Breast epithelium (tissue), 3 donors: ENCODE data around the gene HSH2D.

Experiments
- POLR2AphosphoS5 ChIP-seq, 3 donors: sonication (generic); formaldehyde crosslinking; IDR thresholded peaks; one replicate each; pipeline ENCODE4 v1.6.1; 2017; ENCODE audit warnings: antibody characterized with exemption in 3 of 3
- TF ChIP-seq, protein P1 (sequence below), 3 donors: fragments of 450-650 bp; IDR thresholded peaks; one replicate each; pipeline ENCODE4 v1.5.1; 2016 to 2017; ENCODE audit warnings: antibody characterized with exemption in 3 of 3, mild to moderate bottlenecking in 3 of 3, moderate library complexity in 3 of 3

DNA sequence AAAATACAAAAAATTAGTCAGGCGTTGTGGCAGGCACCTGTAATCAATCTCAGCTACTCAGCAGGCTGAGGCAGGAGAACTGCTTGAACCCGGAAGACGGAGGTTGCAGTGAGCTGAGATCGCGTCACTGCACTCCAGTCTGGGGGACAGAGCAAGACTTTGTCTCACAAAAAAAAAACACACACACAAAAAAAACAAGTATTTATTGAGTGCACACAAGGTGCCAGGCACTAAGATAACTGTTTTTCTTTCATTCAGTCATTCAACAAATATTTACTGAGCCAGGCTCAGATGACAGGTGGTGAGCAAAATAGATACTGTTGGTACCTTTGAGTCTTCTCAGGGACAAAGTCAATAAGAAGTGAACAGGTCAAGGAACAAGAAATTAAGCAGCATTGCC is 23.6 kb downstream of the HSH2D start:
- TF ChIP-seq, protein P1, sequence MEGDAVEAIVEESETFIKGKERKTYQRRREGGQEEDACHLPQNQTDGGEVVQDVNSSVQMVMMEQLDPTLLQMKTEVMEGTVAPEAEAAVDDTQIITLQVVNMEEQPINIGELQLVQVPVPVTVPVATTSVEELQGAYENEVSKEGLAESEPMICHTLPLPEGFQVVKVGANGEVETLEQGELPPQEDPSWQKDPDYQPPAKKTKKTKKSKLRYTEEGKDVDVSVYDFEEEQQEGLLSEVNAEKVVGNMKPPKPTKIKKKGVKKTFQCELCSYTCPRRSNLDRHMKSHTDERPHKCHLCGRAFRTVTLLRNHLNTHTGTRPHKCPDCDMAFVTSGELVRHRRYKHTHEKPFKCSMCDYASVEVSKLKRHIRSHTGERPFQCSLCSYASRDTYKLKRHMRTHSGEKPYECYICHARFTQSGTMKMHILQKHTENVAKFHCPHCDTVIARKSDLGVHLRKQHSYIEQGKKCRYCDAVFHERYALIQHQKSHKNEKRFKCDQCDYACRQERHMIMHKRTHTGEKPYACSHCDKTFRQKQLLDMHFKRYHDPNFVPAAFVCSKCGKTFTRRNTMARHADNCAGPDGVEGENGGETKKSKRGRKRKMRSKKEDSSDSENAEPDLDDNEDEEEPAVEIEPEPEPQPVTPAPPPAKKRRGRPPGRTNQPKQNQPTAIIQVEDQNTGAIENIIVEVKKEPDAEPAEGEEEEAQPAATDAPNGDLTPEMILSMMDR (IDR thresholded peaks at IDR 0.05) = no peak
- no peak for TF ChIP-seq POLR2AphosphoS5 (IDR thresholded peaks at IDR 0.05)
